Hematopoietic multipotent progenitor cell treated with erythropoietin and hydrocortisone succinate and interleukin-3 and kit ligand, for 15 days (in vitro differentiated cells): ENCODE measurements around the gene RPE.

Experiments
- DNase-seq: peaks from one replicate; pipeline ENCODE4 v3.0.0-alpha.2; 2015; ENCODE audit warnings: low spot score

Gene RPE

GRCh38 chr2:210002158-210003157 is at the start of gene RPE:
TSS of gene RPE (plus strand) at chr2:210002638. CDS start at chr2:210002662, 24 bp downstream.
- peak; percentile 98 for DNase-seq

DNA sequence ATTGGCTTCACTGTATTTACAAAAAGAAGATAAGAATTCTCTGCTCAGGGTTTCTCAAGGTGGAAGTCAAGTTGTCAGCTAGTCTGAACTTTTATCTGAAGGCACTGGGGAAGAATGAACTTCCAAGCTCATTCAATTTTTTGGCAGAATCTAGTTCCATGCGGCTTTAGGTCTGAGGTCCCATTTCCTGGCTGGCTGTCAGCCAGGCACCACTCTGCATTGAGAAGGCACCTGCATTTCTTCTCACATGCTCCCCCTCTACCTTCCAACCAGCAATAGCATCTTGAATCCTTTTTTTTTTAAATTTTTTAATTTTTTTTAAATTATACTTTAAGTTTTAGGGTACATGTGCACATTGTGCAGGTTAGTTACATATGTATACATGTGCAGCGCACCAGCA is 46.2 kb upstream of the RPE start:
- no peak for DNase-seq

DNA sequence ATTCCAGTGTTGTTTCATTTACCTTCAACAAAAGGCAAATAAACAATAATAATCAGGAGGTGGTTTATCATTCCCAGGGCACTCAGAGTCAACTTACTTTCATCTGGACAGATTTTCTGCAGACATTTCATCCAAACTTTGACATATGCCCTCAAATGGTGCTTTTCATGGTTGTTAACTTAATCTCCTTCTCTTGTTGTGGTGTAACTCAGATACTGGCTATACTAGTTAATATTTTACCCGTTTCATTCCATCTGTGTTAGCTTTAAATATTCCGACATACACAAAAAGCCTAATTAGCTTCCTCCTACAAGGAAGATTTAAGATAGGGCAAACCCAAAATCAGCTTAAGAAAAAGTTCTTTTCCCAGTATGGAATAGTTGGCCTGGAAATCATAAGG is 44.4 kb upstream of the RPE start:
- DNase-seq = no peak

DNA sequence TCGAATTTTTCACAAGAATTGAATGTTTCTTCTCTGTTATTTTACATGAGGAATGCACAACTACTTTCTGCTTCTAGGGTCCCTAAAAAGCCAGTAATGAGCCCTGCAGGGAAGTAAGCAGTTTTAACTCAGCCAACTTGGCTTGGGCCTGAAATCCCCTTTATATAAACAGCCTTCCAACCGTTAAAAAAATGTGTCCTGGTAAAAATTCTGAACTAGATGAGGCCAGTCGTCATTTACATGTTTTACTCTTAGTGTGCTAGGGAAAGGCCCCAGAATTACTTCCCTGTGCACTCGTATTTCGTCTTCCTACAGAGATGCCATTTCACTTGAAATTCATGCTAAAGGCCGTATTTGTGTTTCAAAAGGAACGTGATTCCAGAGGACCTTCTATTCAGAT is 42.4 kb upstream of the RPE start:
- DNase-seq = no peak

GRCh38 chr2:209960676-209961630 is 41.5 kb upstream of the RPE start:
- DNase-seq = peak; percentile 37

- no peak for DNase-seq
These were observed 36.7 kb upstream of the RPE start for GRCh38 chr2:209965723-209966122.

DNA sequence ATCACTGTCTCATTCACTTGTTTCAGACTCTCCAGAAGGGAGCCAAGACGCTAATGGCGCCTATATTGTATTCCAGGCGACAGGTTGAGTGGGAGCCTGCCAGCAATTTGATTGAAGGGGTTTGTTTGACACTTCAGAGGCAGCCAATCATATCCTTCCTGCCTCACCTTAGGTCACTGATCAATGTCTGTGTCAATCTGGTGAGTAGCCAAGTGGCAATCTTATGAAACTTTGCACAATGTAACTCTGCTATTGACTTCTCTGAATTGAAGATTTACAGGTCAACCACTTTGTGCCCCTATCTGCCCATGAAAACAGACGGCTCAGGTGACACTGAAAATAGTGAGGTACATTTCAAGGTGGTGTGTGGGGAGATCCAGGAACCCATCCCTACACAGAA is 32.7 kb upstream of the RPE start:
- DNase-seq = no peak

DNA sequence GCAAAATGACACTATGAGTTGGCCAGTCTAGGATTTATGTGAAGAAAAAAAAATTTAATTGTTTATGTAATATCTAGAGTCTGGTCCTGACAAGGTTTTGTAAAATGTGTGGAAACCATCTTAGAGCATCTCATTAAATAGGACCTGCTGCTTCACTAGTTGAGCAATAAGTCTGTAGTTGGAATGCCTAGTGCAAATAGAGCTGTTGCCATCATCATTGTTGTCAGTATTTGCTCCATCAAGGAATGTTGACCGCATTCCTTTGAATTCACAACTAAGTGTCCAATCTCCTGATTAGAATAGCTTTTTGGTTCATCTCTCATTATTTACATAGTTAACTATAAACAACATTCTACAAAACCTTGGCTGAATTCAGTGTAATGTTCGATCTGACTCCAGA is 32.2 kb upstream of the RPE start:
- DNase-seq = no peak

DNA sequence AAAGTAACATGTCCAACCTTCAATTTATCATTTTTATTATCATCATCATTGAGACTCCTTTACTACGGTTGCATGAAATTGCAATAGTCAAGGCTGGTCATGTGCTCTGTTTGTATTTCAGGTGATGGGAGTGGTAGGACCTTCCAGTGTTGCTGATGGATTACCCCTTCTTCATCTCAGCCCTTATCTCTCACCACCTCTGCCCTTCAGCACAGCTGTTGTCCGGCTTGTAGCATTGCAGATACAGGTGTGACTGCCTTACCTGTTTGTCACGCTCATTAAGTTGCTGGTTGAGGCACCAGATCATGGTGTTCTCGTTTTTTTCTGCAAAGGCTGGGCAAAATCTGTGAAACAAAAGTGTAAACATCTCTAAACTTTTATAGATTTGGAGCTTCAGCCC is 31.7 kb upstream of the RPE start:
- DNase-seq = no peak

GRCh38 chr2:209973328-209973727 is 29.1 kb upstream of the RPE start:
- no peak for DNase-seq

GRCh38 chr2:209974576-209974975 is 27.9 kb upstream of the RPE start:
- no peak for DNase-seq

- DNase-seq = no peak
These were observed 25.6 kb upstream of the RPE start for GRCh38 chr2:209976698-209977385.

GRCh38 chr2:209977386-209978239 is 24.8 kb upstream of the RPE start:
- peak; percentile 54 for DNase-seq

DNA sequence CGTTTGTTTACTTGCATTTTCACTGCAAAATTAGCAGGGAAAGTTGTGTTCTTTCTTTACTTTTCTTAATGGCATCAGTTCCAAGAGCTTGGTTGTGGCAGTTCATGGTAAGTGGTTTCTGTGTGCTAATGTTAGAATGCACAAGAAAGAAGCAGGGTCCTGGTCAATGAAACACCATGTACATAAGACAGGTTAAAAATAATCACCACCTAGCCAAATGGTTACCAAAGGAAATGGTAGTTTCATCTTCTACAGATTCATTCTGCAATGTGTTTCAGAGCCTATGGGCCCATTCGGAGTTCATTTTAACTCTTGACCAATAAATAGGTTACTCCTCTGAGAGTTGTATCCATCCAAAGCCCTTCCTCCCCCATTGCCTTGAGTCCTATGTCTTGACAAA is 18.1 kb upstream of the RPE start:
- no peak for DNase-seq

DNA sequence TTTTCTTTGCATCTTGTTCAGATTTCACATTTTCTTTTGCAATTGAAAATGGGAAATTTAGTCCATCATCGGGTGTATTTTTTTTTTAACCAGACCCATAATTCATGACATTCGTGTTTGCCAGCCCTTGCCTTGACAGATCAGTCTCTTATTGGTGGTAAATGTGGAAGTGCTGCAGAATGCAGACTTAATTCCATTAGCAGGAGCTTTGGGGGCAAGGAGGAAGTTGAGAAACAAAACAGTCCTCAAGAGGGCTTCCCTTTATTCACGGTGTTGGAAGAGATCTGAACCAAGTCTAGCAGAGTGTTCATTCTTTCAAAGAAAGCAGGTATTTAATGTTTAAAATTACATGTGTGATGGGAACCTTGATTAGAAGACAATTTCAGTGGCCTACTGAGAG is 16.6 kb upstream of the RPE start:
- DNase-seq = no peak

DNA sequence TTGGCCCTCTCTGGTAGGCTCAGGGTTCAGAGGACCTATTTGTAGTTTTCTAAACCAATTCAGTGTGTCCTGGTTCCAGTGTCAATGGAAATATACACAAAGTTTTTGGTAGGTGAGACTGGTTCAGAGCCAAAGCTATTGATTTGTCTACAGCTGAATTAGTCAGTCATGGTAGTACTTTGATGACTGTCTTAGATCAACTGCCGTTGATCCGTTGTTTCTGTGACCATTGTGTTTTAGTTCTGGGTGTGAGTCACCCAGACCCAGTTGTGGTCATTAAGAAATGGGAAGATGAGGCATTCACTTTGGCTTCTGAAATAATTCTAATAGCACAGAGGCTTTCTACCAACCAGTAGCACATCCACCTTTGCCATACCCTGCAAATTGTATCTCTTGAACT is 16.0 kb upstream of the RPE start:
- DNase-seq = no peak

- DNase-seq = no peak
These were observed 14.4 kb upstream of the RPE start for GRCh38 chr2:209988010-209988409.

DNA sequence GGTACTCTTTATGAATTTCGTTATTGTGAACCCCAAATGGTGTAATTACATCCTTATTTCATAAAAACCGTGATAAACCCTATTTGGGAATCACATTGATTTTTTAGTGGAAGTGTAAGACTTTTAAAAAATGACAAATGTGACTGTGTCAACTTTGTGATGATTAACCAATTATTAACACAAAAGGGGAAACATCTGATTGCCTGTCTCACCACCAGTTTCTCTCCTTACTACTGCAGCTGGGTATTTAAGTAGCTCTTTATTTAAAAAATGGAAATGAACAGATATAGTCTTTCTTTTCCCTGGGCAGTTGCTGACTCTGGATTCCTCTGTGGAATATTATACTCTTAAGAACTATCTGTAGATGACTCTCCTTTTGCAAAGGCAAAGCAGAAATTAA is 11.6 kb upstream of the RPE start:
- DNase-seq = no peak

DNA sequence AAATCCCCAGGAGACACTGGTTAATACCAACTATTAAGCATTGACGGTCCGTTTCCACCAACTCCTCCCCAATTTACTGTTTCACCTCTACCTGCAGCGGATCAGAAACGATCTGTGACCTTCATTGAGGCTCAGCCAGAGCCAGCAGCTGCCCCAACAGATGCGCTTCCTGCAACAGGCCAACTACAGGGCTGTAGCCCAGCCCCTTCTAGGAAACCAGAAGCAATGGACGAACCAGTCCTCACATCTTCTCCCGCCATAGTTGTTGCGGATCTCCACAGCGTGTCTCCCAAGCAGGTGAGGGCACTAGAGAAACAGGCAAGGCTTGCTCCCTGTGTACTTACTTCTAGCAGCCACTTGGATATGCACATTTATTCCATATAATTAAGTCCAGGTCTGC is 8.5 kb upstream of the RPE start:
- no peak for DNase-seq

DNA sequence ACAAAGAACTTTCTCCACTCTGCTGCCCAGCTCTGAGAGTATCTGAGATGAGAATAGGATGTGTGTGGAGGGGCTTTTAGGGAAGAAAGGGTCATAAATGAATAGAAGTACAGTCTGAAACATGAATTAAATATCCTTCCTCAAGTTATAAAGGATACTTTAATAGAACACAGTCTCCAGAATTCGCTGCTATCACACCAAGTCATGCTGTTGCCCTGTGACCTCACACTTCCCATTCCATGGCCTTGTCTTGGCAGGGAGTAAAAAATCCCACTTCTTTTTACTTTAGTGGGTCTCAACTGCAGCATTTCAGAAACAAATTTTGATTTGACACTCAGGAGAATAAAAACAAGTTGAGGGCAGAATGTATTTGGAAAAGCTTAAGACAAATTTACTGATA is 3.8 kb upstream of the RPE start:
- no peak for DNase-seq
